GM19397 (cell line): ENCODE results near the gene NEURL1.
"Not testable (repeated sequence)": the region's sequence is repeated elsewhere in the genome, so short reads cannot be mapped to it uniquely, and the experiment has no call there.

Experiments used
- ATAC-seq: cut with Tn5 transposase; IDR thresholded peaks from one replicate; pipeline ENCODE4 v1.9.1; 2021; ENCODE audit warnings: mild to moderate bottlenecking, moderate library complexity; ENCODE audit not compliant: unreplicated experiment

NEURL1 gene

DNA sequence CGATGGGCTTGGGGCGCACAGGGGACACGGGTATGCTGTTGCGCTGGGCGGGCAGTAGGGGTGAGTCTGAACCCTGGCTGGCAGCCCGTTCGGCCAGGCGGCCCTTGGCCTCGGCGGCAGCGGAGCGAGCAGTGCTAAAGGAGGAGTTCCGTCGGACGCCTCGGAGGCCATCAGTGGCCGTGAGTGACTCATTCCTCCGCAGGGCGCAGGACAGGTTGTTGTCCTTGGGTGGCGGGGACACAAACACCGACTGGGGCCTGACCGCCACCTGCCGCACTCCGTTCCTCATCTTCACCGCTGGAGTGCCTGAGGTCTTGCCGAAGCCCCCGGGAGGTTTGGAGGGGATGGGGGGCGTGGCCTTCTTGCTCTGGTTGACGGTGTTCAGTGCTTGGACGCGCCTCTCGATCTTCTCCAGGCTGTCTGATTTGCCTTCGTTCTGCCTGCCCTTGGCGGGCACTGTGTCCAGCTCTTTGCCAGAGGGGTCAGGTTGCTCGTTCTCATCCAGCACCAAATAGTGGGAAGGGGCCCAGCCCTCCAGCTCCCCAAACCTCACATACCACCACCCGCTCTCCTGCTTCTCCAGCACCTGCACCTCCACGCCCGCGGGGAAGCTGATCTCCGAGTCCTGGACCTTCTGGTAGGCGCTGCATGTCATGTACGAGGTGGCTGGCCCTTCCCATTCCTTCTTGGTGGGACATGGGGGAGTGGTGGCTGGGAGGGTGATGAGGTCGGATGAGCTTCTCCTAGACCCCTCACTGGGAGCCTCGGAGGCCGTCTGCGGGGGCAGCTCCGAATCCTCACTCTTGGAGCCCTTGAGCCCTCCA is 108.7 kb downstream of the NEURL1 start:
- ATAC-seq = no peak

DNA sequence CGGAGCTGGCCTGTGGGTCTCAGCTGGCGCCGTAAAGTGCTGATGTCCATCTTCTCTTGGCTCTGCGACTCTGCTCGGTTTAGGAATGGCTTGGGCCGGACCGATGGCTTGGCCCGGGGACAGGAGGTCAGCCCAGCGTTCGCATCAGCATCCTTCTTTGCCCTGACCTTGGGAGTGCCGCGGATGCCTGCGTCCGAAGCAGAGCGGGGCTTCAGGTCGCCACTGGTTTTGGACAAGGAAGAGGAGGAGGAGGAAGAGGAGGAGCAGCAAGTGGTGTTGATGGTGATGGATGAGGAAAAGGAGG is 109.3 kb downstream of the NEURL1 start:
- ATAC-seq = no peak

DNA sequence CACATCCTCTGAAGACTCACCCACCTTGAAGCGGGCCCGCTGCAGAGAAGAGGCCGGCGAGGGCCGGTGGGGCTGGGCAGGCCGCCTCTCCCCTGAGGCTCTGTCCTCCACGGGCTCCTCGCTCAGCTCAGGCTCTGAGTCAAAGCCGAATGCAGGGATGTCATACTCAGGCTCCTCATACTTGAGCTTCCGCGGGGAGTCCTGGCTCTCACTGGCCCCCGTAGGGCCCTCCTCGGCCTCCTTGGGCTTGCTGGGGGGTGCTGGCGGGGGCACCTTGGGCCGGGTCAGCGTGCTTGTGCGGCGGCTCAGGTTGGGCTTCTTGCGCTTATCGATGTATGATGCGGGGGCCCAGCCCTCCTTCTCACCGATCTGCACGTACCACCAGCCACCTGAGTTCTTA is 109.9 kb downstream of the NEURL1 start:
- ATAC-seq = no peak

DNA sequence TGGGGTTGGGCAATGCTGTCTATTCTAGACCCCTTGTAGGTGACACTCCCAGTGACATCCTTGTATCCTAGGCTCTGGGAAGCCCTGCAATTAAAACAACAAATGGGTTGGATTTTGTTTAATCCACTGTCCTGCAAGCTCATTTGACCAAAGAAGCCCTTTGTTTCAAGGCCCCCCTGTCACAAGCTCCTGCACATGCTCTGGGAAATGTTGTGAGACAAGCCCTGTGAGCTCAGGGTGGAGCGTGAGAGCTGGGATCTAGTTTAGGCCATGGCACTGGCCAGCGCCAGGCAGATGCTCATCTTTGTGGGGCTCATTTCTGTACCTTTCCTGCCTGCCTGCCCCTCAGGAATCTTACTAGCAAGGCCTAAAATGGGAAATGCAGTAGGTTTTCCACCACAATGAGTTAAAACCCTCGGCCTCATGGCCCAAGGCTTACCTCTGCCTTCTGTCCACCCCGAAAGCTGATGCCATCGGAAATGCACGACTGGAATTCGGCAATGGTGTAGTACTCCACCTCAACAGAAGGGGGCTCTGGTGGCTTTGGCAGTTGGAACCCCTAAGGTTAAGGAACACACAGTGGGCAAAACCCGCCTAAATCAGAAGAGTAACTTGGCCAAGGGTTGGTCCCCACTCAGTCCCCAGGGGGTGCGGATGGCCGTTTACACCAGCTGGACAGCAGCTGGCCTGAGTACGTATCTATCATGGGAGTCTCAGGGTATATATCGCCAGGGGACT is 112.0 kb downstream of the NEURL1 start:
- ATAC-seq = no peak

DNA sequence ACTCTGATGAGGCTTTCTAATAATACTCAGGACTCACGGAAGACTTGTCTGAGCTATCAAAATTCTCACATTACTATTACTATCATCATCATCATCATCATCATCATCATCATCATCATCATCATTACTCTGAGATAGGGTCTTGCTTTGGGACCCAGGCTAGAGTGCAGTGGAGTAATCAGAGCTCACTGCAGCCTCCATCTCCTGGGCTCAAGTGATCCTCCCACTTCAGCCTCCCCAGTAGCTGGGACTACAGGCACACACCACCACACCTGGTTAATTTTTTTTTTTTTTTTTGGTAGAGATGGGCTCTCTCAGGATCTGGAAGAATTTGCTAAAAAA is 112.6 kb downstream of the NEURL1 start:
- ATAC-seq = not testable (repeated sequence)

DNA sequence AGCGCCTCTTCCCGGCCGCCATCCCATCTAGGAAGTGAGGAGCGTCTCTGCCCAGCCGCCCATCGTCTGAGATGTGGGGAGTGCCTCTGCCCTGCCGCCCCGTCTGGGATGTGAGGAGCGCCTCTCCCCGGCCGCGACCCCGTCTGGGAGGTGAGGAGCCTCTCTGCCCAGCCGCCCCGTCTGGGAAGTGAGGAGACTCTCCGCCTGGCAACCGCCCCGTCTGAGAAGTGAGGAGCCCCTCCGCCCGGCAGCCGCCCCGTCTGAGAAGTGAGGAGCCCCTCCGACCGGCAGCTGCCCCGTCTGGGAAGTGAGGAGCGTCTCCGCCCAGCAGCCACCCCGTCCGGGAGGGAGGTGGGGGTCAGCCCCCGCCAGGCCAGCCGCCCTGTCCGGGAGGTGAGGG is 113.5 kb downstream of the NEURL1 start:
- not testable (repeated sequence) for ATAC-seq

DNA sequence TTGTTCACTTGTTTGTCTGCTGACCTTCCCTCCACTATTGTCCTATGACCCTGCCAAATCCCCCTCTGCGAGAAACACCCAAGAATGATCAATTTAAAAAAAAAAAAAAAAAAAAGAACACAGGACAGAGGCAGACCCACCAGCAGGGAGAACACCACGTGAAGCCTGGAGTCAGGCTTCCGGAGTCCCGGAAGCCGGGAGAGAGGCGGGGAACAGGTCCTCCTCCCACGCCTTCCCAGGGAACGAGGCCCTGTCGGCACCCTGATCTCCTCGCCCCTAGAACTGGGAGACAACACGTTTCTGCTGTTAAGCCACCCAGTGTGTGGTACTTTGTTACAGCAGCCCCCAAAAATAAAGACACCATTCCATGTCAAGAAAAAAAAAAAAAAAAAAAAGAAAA is 114.6 kb downstream of the NEURL1 start:
- ATAC-seq = not testable (repeated sequence)

DNA sequence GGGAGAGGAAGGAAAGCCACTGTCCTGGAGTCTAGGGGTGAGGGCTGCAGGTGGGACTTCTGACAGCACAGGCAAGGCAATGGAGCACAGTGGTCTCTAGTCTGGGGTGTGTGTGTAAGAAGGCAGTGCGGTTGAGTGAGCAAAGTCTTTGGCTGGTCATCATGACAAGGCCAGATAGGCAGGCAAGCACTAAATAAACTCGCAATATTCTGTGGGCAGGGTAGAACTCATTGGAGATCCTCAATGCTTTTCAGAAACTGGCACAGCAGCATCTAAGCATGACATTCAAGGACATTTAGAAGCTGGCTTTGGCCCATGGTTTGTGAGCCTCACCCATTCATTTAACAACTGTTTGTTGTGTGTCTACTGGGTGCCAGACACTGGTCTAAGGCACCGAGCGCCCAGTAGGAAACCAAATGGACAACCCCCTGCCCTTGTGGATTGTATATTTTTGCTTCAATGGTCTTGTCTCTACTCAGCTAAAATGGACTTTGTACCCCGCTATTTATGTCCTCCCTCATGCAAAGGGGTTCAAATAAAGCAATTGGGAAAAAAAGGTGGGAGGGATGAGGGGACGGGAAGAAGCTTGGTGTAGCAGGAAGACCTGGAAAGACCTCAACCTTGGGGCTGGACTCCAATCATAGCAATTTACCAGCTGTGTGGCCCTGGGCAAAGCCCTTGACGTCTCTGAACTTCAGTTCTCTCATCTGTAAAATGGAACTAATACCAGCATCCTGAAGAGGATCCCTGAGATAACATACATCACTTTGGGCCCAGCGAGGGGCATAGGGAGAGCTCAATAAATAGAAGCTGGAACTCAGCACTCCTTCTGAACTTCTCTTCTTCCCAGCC is 116.0 kb downstream of the NEURL1 start:
- no peak for ATAC-seq

DNA sequence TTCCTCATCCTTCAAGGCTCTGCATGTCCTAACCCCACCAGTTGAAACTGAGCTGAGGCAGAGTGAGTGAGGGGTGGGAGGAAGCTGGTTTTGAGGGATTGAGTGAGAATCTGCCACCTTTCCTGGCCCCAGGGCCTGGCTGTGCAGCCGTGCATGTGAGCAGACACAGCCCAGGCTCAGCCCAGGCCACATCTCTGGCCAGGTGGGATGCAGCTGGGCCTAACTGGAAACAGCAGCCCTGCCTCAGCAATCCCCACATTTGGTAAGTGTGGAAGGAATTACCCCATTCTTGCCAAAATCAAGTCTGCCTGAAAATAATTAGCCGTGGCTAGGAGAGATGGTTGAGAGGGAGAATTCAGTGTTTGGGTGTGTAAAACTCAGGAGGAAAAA is 116.6 kb downstream of the NEURL1 start:
- ATAC-seq = no peak

DNA sequence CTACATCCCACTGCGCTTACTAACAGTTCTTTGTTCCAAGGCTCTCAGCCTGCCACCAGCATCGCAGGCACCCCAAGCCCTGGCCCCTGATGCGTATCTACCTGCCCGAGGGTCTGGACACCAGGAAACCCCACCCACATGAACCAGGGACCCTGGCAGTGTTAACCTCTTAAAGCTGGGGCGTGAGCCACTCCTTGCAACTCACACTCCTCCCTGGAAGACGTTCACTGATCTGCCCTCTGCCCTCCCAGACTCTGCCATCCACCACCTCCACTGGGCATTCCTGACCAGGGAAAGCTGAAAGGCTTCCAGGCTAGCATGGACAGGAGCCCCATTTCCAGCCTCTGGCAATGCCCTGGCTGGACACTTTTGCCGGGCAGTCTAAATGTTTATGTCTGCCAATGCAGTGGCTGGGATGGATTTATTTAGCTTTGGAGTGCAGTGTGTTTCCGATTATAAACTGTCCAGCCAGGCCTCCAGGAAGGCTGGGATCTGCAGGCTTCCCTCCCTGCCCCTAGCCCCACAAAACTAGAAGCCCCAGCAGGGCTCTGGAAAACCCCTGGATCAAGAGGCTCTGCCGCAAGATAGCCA is 117.5 kb downstream of the NEURL1 start:
- ATAC-seq = no peak

DNA sequence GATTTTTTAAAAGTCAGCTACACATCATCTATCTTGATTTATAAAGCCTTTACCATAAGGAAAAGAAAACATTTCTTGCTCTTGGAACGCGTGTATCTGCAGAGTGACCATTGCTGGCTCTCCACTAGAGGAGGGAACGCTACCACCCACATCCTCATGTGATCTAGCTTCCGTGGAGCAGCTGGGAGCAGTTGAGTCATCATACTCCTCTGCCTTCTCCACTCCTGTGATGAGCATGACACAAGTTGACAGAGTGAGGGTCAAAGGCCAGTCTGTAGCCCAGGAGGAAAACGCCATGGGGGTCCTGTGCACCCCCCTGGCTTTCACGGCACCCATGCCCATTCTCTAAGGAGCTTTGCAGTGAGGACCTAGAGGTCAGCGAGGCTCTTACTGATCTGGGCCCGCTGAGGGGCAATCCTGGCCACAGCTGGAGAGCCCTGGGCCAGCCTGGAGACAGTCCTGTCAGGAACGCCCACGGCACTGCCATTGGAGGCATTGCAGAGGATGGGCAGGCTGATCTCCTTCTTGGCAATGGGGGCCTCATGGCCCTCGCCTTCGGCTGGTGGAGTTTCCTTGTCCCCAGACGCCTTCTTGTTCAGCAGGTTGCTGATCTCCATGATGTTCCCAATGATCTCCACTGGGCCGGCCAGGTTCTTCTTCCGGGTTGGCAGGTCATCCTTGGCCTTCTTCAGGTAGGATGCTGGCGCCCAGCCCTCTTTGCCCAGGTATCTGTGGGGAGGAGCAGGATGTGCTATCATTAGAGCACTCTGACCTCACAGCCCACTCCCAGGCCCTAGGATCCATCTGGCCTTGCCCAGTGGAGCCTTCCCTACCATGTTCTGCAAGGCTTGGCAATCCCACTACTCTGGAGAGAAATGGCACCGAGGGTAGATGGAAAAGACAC is 119.2 kb downstream of the NEURL1 start:
- no peak for ATAC-seq

DNA sequence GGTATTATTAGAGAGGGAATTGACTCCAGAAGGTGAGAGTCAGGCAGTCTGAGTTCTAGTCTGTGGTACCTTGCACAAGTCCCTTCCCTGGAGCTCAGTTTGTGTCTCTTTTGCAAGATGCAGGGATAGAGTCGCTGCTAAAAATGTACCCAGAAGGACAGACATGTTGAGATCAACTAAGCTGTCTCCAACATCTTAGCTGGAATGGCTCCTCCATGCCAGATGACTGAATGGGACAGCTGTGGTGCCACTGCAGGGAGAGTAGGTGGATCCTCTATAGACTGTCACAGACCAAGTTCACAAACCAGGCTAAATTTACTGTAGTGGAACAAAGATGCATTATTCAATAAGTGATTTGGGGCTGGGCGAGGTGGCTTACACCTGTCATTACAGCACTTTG is 120.1 kb downstream of the NEURL1 start:
- ATAC-seq = no peak

DNA sequence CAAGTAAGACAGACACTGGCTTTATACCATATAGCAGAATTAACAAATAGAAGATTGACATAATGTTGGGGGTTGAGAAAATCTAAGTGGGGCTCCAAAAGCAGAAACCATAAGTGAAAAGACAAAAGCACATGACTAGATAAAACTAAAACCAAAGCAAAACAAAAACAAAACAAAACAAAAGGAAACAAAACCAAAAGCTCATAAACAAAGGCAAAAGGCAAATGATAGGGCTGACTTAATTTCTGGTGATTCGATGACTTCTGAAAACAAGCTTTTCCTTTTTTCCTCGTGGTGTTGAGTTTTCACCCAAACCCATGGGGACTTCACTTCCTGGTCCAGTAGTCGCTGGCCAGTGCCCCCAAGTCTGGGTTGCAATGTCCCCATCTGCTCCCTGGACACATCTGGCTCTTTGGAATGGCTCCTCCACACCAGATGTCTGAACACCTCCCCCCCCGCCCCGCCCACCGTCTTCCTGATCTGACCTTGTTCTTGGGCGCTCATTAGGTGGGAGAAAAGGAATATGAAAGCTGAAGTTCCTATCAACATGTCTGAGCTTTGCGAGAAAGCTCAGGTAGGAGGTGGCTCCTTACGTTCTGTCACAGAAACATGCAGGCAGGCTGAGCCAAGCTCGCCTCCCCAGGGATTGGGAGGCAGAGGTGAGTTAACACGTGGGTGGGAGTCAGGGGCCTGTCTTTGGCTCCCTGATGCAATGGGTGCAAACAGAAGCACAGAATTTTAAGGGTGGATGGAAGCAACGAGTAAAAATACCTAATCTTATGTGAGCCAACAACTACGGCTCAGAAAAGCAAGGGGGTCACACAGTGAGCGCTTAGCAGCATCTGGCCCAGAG is 121.0 kb downstream of the NEURL1 start:
- ATAC-seq = no peak

DNA sequence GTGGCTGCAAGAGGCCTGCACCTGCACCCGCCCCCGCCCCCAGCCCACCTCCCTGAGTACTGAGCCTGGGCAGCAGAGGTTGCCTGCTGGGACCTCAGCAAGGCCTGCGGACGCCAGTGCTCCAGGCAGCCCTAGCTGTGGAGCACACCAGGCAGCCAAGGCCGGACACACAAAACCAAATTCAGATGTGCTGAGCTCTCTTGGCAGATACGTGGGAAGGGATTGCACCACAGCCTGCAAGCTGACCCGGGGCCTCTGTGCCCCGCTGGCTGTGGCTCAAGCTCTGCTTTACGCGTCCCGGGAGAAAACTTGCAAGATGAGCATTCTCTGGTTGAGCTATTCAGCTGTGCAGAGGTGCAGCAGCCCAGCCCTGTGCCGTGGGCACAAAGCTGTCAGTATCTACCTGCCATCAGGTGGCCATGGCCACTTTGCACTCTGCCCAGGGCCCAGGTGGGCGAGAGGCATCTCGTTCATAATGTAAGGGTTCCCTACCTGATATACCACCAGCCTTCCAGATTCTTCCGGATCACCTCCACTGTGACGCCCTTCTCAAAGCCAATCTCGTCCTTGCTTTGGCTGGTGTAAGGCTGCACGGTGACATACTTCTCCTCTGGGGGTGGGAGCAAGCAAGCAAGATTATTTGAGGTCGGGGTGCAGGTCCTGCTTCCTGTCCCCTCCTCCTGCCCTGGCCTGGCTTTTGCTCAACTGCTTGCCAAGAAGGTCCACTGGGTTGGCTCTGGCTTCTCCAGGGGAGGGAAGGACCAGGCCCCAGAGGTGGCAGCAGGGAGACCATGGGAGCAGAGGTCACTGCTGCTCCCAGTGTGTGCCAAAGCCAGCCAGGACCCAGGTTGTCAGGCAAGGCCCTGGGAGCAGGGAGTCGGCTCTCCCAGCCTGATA is 123.4 kb downstream of the NEURL1 start:
- no peak for ATAC-seq

DNA sequence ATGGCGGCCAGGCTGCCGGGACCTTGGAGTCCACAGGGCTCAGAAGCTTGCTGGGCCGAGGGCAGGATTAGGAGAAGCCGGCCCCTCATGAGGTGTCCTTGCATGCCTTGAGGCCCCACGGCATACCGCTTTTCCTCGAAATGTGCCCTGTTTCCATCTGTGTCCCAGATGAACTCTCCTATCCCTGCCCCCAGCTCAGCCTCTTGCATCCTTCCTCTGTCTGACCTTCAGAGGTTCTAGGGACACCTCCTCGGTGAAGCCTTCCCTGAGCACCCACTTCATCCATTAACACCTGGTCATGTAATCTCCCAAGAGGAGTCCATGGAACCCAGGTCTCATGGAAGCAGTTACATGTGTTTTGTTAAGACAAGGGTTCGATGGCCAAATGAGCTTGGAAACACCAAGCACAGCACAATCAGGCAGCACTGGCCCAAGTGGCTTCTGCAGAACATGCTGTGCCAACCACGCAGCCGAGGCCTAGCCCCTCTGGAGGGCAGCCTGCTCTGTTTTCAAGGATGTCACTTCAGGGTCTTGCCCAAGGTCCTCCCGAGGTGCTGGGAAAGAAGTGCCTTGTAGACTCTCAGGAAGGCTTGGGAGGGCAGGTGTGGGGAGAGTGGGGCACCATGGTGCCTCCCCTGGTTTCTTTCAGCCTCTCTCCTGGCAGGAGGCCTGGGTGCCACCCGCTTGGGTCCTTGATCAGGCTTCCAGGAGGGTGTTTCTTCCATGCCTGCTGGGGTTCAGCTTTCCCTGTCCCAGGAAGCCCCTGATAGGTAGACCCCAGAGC is 124.3 kb downstream of the NEURL1 start:
- ATAC-seq = no peak

DNA sequence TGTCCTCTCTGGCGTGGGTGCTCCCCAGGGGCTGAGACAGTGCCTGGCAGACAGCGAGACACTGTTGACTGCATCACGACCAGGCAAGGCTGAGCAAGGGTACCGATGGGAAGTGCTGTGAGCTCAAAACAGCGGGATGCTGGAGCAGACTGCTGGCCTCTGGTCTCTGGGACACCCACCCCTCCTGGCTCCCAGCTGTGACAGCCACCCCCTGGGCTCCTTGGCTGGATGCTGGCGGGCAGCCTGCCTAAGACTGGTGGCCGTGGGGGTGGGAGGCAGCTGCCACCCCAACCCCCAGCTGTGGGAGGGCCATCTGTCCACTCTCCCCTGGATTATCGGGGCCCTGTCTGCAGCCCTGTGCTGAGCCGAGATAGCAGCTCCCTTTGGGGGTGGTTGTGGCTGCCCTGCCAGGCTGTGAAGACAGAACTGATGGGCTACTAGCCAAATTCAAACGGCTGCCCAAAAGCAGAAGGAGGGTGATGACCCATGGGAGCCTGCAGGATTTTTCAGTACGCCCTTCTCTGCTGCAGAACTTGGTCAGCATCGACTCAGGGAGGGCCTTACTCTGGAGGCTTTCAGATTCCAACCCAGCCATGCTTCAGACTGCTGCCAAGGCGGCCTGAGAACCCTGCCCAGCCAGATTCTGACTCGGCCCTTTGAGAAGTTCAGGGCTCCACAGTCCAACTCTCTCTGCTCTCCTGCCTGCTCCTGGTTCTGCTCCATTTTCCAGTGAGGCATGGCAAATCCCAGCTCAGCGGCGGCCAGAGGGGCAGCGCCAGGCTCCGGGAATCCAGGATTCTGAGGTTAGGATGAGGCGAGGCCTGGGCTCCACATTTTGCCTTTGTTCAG is 125.3 kb downstream of the NEURL1 start:
- ATAC-seq = no peak
